ENCODE measurements around the gene EIF3F. TPM values are rescaled to one million over a fixed set of nuclear protein-coding genes. Genes with fewer than 3 reads are reported as not detected.

EIF3F gene
- total RNA-seq, 2 experiments from 2014 or later, result 365 to 380 TPM

DNA sequence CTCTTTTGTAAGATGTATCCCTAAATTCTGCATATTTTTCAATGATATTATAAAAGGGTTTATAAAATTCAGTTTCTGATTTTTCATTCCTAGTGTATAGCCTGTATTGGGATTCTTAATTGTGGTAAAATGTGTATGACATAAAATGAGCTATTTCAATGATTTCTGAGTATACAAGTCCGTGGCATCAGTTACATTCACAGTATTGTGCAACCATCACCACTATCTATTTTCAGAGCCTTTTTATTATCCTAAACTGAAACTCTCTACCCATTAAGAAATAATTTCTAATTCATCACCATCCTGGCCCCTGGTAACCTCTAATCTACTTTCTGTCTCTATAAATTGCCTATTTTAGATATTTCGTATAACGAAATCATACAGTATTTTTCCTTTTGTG lies 39.8 kb downstream of the EIF3F start:
- intact Hi-C loops (cut with micrococcal nuclease), result no loop called here
- Mint-ChIP-seq H3K4me3 (no peak overlapping the region), H3K4me1 (ENCODE audit: low read depth) (no peaks in the 10 kb centered on the region), H3K27me3 (ENCODE audit: low read depth) (peaks cover 18% of the 10 kb centered on the region), H3K9me3 (no peaks in the 10 kb centered on the region), H3K36me3 (ENCODE audit: low read depth) (no peaks in the 10 kb centered on the region), H3K27ac (no peak overlapping the region)
- CTCF ChIA-PET, result interaction anchor here (1.6 kb wide), 1 partner anchor 72 kb away, joined by 5 read pairs; no protein-coding TSS in a partner anchor
- DNase-seq, result no peak

DNA sequence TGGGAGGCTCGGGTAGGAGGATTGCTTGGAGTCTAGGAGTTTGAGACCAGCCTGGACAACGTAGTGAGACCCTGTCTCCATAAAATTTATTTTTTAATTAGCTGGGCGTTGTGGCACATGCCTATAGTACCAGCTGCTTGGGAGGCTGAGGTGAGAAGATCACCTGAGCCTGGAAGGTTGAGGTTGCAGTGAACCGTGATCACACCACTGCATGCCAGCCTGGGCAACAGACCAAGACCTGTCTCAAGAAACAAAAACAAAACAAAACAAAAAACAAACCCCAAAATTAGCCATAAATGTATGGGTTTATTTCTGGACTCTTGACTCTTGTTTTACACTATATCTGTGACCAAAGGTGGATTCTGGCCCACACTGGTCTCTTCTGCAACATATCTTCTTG lies 41.6 kb downstream of the EIF3F start:
- Mint-ChIP-seq H3K27ac (no peak overlapping the region), H3K9me3 (no peaks in the 10 kb centered on the region), H3K27me3 (ENCODE audit: low read depth) (peaks cover 25% of the 10 kb centered on the region), H3K4me1 (ENCODE audit: low read depth) (peaks cover 4% of the 10 kb centered on the region), H3K36me3 (ENCODE audit: low read depth) (no peaks in the 10 kb centered on the region), H3K4me3 (no peak overlapping the region)
- DNase-seq, result no peak
- intact Hi-C loops (cut with micrococcal nuclease), result no loop called here
- CTCF ChIA-PET, result interaction anchor here (2.0 kb wide), 1 partner anchor 71 kb away, joined by 8 read pairs; no protein-coding TSS in a partner anchor

DNA sequence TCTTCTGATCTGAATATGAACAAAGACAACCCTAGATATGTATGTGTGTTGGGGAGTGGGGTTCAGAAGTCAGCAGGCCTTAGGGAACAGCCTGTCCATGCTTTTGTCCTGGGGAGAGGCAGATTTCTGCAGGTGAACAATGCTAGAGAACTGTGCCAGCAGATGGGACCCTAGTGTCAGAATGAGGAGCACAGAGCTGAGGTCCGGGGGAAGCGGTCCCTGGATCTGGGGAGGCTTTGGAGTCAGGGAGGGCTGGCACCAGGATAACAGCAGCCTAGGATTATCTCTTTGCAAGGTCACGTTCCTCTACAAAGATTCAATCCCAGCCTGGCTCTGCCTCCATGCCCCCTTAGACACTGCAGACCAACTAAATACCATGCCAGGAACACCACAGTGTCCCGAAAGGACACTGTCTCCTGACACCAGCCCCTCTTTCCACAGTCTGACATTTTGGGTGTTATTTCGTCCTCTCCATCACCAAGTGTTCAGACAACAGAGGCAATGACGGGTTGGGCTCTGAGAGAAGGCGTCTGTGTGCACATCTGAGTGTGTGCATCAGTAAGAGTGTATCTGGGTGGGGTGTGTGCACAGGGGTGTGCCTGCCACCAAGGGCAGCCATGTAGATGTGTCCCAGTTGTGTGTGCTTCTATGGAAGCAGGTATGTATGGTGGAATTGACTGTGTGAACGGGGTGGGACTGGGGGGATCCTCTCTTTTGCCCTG lies 43.5 kb downstream of the EIF3F start:
- no peak overlapping the region for H3K4me3 Mint-ChIP-seq
- H3K27me3 Mint-ChIP-seq (ENCODE audit: low read depth), result peaks cover 25% of the 10 kb centered on the region
- no peak for DNase-seq
- H3K4me1 Mint-ChIP-seq (ENCODE audit: low read depth), result peaks cover 4% of the 10 kb centered on the region
- H3K36me3 Mint-ChIP-seq (ENCODE audit: low read depth), result no peaks in the 10 kb centered on the region
- CTCF ChIA-PET, result interaction anchor here (0.8 to 2.0 kb wide), 3 partner anchors 8 to 69 kb away, joined by 3 to 8 read pairs (median 4); no protein-coding TSS in a partner anchor
- no peaks in the 10 kb centered on the region for H3K9me3 Mint-ChIP-seq
- no peak overlapping the region for H3K27ac Mint-ChIP-seq
- intact Hi-C loops (cut with micrococcal nuclease), result no loop called here

DNA sequence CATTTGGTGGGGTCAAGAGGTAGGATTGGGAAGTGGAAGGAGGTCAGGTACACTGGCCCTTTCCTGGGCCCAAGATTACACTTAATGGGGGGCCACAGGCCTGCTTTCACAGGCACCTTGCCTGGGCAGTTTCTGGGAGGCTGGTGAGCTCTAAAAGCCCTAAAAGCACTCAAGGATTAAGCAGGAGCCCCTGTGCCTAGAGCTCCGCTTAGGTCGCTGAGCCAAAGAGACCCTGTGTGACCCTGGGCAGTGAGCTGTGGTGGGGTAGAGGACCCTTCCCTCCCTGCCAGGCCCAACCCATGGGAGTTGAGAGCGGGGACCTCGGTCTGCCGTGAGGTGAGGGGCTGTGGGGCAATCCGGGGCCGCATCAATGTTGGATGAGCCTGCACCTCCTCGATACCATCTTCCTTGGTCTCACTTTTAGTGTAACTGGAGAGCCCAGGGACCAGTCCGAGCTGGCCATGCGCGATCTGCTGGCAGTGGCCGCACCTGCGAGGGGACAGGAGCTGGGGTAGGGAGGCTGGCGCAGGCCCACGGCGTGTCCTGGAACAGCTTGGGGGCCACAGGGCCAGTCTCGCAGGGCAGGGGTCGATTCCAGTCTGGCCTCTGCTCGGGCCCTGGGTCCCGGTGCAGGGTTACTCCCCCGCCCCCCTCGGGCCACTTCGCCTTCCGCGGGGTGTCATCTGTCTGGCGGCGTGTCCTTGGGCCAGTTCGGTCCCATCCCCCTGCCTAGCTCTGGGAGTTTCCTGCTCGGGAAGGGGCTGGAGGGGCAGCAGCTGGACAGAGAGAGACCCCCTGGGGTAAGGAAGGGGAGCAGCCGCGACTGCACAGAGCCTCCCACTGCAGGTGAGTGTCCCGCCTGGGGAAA lies 44.3 kb downstream of the EIF3F start:
- Mint-ChIP-seq H3K27me3 (ENCODE audit: low read depth) (peaks cover 27% of the 10 kb centered on the region), H3K4me3 (no peak overlapping the region), H3K4me1 (ENCODE audit: low read depth) (peaks cover 4% of the 10 kb centered on the region), H3K36me3 (ENCODE audit: low read depth) (no peaks in the 10 kb centered on the region), H3K27ac (no peak overlapping the region), H3K9me3 (no peaks in the 10 kb centered on the region)
- intact Hi-C loops (cut with micrococcal nuclease), result loop anchor here (2.0 kb wide), 1 partner anchor 25 kb away; no protein-coding TSS in a partner anchor
- CTCF ChIA-PET, result interaction anchor here (0.7 to 0.8 kb wide), 2 partner anchors 9 to 19 kb away, joined by 3 to 4 read pairs; no protein-coding TSS in a partner anchor
- DNase-seq, result no peak

DNA sequence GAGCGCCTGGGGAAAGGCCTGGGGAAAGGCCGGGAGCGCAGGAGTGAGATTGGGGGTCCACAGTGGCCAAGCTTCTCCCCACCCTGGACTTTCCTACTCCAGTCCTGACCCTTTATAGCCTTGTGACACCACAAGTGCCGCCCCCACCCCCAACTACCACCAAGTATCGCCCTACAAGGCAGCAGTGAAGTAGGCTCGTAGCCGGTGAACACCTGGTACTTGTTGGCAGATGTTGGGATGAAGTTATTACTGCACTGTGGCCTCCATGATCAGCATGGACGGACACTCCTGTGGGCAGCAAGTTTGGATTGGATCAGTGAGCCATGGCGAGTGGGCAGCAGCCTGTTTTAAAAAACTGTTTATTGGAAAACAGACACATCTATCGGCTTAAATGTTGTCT lies 45.0 kb downstream of the EIF3F start:
- no peaks in the 10 kb centered on the region for H3K9me3 Mint-ChIP-seq
- intact Hi-C loops (cut with micrococcal nuclease), result loop anchor here (2.0 kb wide), 1 partner anchor 25 kb away; no protein-coding TSS in a partner anchor
- CTCF ChIA-PET, result interaction anchor here (0.7 to 3.5 kb wide), 3 partner anchors 18 to 40 kb away, joined by 3 to 29 read pairs (median 10); no protein-coding TSS in a partner anchor
- H3K4me3 Mint-ChIP-seq, result no peak overlapping the region
- H3K4me1 Mint-ChIP-seq (ENCODE audit: low read depth), result peaks cover 4% of the 10 kb centered on the region
- no peaks in the 10 kb centered on the region for H3K36me3 Mint-ChIP-seq (ENCODE audit: low read depth)
- peaks cover 30% of the 10 kb centered on the region for H3K27me3 Mint-ChIP-seq (ENCODE audit: low read depth)
- no peak overlapping the region for H3K27ac Mint-ChIP-seq
- DNase-seq, result no peak

DNA sequence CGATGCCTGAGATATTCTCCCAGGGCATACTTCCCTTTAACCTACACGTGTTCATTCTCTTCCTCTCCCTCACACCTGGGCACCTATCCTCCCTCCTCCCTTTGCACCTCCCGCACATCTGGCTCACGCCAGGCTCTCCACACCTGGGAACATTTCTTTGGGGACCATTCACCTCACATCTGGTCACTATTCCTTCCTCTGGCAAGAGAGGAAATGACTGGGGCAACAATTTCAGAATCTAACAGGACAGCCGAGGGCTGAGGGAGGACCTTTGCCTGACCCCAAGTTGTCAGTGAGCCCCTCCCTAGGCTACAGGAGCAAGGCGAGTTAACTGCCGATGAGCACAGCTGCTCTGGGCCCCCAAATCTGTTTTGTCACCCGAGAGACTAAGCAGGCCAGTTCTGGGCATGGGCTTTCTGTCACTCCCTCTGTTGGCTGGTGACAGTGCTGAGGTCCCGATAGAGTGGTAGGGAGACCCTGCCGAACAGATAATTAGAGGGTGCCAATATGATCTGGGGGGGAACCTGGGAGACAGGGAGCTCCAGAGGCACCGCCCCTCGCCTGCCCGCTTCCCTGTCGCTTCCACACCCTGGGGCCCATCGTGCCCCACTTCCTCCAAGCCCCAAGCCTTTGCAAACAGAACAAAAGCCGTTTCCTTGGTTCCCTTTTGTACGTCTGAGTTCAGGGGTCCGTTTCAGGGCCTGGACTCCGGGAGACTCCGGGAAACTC lies 45.6 kb downstream of the EIF3F start:
- H3K36me3 Mint-ChIP-seq (ENCODE audit: low read depth), result no peaks in the 10 kb centered on the region
- intact Hi-C loops (cut with micrococcal nuclease), result loop anchor here (1.0 to 2.0 kb wide), 4 partner anchors 26 to 67 kb away; no protein-coding TSS in a partner anchor
- CTCF ChIA-PET, result interaction anchor here (0.6 to 6.3 kb wide), 27 partner anchors 9 to 534 kb away, joined by 3 to 92 read pairs (median 4); partner anchors contain the start of gene EIF3F
- H3K27ac Mint-ChIP-seq, result no peak overlapping the region
- peaks cover 30% of the 10 kb centered on the region for H3K27me3 Mint-ChIP-seq (ENCODE audit: low read depth)
- no peaks in the 10 kb centered on the region for H3K9me3 Mint-ChIP-seq
- no peak for DNase-seq
- peaks cover 4% of the 10 kb centered on the region for H3K4me1 Mint-ChIP-seq (ENCODE audit: low read depth)
- H3K4me3 Mint-ChIP-seq, result no peak overlapping the region

DNA sequence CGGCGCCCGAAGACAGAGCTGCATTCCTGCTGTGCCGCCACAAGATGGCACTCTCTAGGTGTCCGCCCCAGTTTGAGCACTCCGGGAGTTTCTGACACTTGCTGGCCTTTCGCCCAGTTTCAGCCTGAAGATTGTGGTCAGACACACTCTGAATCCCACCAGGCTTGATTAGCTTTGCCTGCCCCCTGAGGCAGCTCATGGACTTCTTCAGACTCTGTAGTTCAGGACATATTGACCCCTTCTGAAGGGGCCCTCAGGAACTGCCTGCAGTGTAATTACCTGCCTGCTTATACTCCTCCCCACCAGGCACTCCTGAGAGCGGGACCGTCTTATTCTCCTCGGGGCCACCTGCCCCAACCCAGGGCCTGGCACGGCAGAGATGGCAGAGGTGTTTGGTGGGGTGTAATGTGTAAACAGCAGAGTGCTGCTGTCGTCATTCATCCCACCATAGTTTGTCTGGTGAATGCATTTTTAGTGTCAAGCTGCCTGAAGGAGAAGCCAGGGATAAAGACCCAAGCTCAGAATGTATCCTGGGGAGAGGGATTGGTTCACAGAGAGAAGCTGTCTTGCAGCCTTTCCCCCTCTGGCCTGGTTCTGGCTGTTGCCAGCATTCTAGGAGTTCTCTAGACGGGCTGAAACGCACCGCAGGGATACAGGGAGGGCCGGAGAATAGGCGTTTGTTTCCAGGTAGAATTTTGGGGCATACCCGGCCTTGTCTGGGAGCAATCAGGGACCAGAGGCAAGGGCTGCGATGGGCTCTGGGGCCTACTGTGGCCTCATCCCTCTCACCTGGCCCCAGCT lies 46.4 kb downstream of the EIF3F start:
- no peaks in the 10 kb centered on the region for H3K36me3 Mint-ChIP-seq (ENCODE audit: low read depth)
- no peak overlapping the region for H3K27ac Mint-ChIP-seq
- CTCF ChIA-PET, result interaction anchor here (0.6 to 6.3 kb wide), 29 partner anchors 9 to 1211 kb away, joined by 3 to 92 read pairs (median 4); partner anchors contain the start of gene EIF3F
- DNase-seq, result peak; percentile 62
- intact Hi-C loops (cut with micrococcal nuclease), result loop anchor here (1.0 to 2.0 kb wide), 4 partner anchors 27 to 66 kb away; no protein-coding TSS in a partner anchor
- no peaks in the 10 kb centered on the region for H3K9me3 Mint-ChIP-seq
- peaks cover 30% of the 10 kb centered on the region for H3K27me3 Mint-ChIP-seq (ENCODE audit: low read depth)
- no peak overlapping the region for H3K4me3 Mint-ChIP-seq
- H3K4me1 Mint-ChIP-seq (ENCODE audit: low read depth), result peaks cover 4% of the 10 kb centered on the region

DNA sequence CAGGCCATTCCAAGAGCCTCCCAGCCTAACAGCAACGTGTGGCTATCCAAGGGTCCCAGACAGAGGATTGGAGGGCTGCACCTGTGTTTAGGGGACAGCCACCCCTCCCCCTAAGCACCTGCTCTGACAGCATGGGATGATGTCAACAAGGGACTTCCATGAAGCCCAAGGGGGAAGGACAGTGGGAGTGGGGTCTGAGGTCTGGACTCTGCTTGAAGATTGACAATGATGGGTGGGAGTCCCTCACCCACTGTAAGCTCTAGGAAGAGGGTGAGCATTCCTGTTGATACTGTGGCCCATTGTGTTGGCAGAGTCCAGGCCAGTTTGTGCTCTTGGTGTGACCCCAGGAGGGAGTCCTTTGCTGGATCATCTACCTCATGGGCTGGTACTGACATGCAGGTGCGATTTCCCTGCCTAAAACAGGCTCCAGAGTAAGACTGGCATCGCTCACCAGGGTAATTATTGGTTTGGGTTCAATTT lies 47.0 kb downstream of the EIF3F start:
- H3K4me1 Mint-ChIP-seq (ENCODE audit: low read depth), result peaks cover 4% of the 10 kb centered on the region
- intact Hi-C loops (cut with micrococcal nuclease), result no loop called here
- H3K27me3 Mint-ChIP-seq (ENCODE audit: low read depth), result peaks cover 28% of the 10 kb centered on the region
- no peak overlapping the region for H3K27ac Mint-ChIP-seq
- H3K4me3 Mint-ChIP-seq, result no peak overlapping the region
- no peaks in the 10 kb centered on the region for H3K36me3 Mint-ChIP-seq (ENCODE audit: low read depth)
- CTCF ChIA-PET, result interaction anchor here (0.6 to 6.3 kb wide), 19 partner anchors 9 to 1212 kb away, joined by 3 to 92 read pairs (median 4); partner anchors contain the start of gene EIF3F
- DNase-seq, result no peak
- H3K9me3 Mint-ChIP-seq, result no peaks in the 10 kb centered on the region

DNA sequence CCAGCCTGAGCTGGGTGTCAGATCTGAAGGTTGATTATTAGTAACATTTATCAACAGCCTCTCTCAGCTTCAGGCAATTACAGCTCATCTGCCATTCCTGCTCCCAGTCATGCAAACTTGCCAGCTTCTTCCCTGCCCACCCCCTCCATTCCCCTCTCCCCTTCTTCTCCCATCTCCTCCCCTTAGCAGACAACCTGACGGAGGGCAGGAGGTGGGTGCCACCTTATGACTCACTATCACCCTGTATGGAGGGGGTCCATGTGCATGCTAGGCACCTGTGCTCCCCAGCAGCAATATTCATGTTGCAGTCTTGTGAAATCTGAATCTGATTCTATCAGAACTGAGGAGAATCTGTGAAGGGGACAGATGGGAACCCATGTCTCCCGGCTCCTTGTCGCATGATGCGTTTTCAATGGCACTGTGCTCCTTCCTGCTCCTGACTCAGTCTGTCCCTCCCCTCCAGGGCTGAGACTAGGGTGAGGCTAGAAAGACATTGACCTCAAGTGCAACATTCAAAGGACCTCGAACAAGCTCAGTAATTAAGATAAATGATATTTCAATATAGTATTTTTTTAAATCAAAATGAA lies 47.6 kb downstream of the EIF3F start:
- no peaks in the 10 kb centered on the region for H3K9me3 Mint-ChIP-seq
- H3K27me3 Mint-ChIP-seq (ENCODE audit: low read depth), result peaks cover 29% of the 10 kb centered on the region
- CTCF ChIA-PET, result interaction anchor here (1.0 to 6.3 kb wide), 10 partner anchors 8 to 65 kb away, joined by 3 to 92 read pairs (median 4); no protein-coding TSS in a partner anchor
- no peaks in the 10 kb centered on the region for H3K36me3 Mint-ChIP-seq (ENCODE audit: low read depth)
- intact Hi-C loops (cut with micrococcal nuclease), result no loop called here
- DNase-seq, result no peak
- no peak overlapping the region for H3K27ac Mint-ChIP-seq
- no peak overlapping the region for H3K4me3 Mint-ChIP-seq
- peaks cover 4% of the 10 kb centered on the region for H3K4me1 Mint-ChIP-seq (ENCODE audit: low read depth)

DNA sequence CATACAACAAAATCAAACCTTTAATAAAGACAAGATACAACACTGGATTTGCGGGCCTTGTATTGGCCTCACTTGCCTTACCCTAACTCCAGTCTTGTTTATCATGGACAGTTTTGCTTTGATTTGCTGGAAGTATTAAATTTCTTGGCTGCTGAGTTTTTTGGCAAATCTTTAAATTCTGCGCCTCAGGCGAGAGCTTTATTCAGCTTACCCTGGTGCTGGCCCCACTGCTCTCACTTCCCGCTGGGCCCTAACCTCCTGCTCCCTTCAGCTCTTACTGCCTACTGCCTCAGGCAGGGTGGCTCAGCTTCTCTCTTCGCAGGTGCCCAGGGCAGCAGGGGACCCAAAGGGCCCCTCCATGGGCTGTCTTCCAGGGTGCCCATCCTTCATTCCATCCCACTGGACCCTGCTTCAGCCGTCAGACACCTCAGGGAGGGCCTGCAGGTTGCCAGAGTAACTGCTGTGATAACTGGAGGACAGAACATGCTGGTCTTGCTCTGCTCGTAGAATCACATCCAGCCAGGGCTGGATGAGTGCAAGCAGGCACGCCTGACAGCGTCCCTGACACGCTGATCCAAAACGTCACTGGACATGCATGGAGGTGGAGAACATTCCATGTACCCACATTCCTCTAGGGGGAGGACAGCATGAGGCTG lies 48.2 kb downstream of the EIF3F start:
- Mint-ChIP-seq H3K4me1 (ENCODE audit: low read depth) (peaks cover 4% of the 10 kb centered on the region), H3K36me3 (ENCODE audit: low read depth) (no peaks in the 10 kb centered on the region), H3K9me3 (no peaks in the 10 kb centered on the region), H3K4me3 (no peak overlapping the region), H3K27me3 (ENCODE audit: low read depth) (peaks cover 27% of the 10 kb centered on the region), H3K27ac (no peak overlapping the region)
- no peak for DNase-seq
- intact Hi-C loops (cut with micrococcal nuclease), result no loop called here
- CTCF ChIA-PET, result interaction anchor here (1.0 to 6.3 kb wide), 9 partner anchors 12 to 65 kb away, joined by 3 to 92 read pairs (median 4); no protein-coding TSS in a partner anchor
